ENCODE measurements around the gene WNT16. TPM values are rescaled to one million over a fixed set of nuclear protein-coding genes. Genes with fewer than 3 reads are reported as not detected.

Gene WNT16
- total and polyA plus RNA-seq, 2 of the 8 experiments (the other 6 are each of a cell fraction or from before 2014, with no cell fraction given) = 0.11 to 0.52 TPM

GRCh38 chr7:121372376-121373010 lies 43.7 kb downstream of the WNT16 start (continued):
- TF ChIP-seq RBBP5 (IDR thresholded peaks at IDR 0.05; ENCODE audit: borderline replicate concordance, low read depth, low read length) (no peak), SP1 (IDR thresholded peaks at IDR 0.05; ENCODE audit: low read depth, low read length) (no peak), KDM1A (IDR thresholded peaks at IDR 0.05; ENCODE audit: borderline replicate concordance, low read length) (no peak), CHD2 (IDR thresholded peaks at IDR 0.05; ENCODE audit: low read length) (no peak), HDAC6 (IDR thresholded peaks at IDR 0.05; ENCODE audit: low read depth, low read length) (no peak), EP300 (IDR thresholded peaks at IDR 0.05; ENCODE audit: borderline replicate concordance in 1 of 2, low read depth in 2 of 2, low read length in 2 of 2) (no peak), PHF8 (conservative IDR thresholded peaks at IDR 0.05; ENCODE audit: low read depth, low read length) (no peak)

Measured in H1 (cell line).